ENCODE measurements around the gene HPSE2.

Gene HPSE2

DNA sequence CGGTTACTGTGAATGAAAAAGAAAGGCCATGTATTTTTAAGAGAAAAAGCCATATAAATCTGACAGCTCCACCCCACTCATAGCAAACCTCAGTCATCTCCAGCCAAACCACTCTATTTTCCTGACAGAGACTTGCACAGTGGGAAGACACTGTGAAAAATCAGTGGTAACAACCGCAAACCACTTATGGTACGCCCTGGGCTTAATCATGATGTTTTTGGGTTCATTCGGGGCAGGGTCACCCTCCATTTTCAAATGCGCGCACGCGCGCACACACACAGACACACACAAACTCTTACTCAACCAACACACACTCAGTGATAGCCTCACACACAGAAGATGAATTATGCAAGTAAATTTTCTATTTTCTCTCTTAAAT lies 706.9 kb downstream of the HPSE2 start:
- TF ChIP-seq, protein P1, sequence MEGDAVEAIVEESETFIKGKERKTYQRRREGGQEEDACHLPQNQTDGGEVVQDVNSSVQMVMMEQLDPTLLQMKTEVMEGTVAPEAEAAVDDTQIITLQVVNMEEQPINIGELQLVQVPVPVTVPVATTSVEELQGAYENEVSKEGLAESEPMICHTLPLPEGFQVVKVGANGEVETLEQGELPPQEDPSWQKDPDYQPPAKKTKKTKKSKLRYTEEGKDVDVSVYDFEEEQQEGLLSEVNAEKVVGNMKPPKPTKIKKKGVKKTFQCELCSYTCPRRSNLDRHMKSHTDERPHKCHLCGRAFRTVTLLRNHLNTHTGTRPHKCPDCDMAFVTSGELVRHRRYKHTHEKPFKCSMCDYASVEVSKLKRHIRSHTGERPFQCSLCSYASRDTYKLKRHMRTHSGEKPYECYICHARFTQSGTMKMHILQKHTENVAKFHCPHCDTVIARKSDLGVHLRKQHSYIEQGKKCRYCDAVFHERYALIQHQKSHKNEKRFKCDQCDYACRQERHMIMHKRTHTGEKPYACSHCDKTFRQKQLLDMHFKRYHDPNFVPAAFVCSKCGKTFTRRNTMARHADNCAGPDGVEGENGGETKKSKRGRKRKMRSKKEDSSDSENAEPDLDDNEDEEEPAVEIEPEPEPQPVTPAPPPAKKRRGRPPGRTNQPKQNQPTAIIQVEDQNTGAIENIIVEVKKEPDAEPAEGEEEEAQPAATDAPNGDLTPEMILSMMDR (conservative IDR thresholded peaks at IDR 0.05): no peak
- TF ChIP-seq ZFX (IDR thresholded peaks at IDR 0.05): no peak
- no peak overlapping the region for H3K27ac ChIP-seq

DNA sequence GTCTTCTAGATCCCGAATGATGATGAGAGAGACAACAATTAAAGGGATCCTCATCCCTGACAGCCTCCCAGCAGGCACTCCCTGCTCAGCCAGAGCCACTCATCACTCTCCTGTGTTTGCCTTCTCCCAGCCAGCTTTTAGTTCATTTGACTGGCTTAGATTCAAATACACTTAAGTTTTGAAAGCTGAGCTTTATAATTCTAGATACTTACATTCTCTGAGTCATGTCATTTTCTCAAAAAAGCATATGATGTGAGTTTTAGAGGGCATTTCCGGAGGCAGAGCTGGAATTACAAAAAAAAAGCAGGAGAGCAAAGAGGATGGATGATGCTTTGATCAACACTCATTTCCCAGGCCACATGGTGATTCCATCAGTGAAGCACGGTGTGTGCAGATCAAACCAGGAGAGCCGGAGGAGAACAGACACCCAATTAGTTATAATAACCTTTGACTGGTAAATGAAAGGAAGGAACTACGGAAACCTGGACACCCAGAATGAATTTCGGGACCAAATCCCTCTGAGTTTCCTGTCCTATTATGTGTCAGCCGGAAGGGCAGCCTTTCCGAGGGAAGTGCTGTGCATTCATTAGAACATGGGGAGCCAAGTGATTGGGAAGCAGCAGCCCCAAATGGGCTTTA lies 707.4 kb downstream of the HPSE2 start:
- TF ChIP-seq, protein P1 (conservative IDR thresholded peaks at IDR 0.05): no peak
- no peak for TF ChIP-seq ZFX (IDR thresholded peaks at IDR 0.05)
- no peak overlapping the region; the same call in 1 of the 2 replicates for H3K27ac ChIP-seq

- H3K27ac ChIP-seq: no peak overlapping the region
- TF ChIP-seq, protein P1 (conservative IDR thresholded peaks at IDR 0.05): no peak
- TF ChIP-seq ZFX (IDR thresholded peaks at IDR 0.05): no peak
Observed at GRCh38 chr10:98525969-98526368, 709.7 kb downstream of the HPSE2 start.

DNA sequence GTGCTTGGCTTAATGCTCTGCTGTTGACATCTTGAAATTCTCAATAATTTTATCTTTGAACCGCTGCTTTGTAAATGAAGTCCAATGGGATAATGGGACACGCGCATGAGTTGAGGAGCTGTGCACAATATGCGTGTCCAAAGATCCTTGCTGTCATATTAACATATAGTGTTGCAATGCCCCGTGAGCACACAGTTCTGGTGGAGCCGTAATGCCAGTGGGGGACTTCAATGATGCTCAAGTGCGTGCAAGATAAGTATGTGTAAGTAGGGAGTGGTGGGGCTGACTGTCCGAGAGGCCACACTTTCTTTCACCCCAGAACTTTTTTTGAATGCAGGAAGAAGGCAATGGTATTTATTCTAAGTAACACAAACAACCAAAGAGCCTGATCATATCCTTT lies 711.5 kb downstream of the HPSE2 start:
- H3K27ac ChIP-seq: no peak overlapping the region
- no peak for TF ChIP-seq ZFX (IDR thresholded peaks at IDR 0.05)
- TF ChIP-seq, protein P1 (conservative IDR thresholded peaks at IDR 0.05): no peak

- TF ChIP-seq, protein P1 (conservative IDR thresholded peaks at IDR 0.05): no peak
- TF ChIP-seq ZFX (IDR thresholded peaks at IDR 0.05): no peak
- H3K27ac ChIP-seq: no peak overlapping the region; the same call in 1 of the 2 replicates
Observed at GRCh38 chr10:98519841-98520240, 715.8 kb downstream of the HPSE2 start.

DNA sequence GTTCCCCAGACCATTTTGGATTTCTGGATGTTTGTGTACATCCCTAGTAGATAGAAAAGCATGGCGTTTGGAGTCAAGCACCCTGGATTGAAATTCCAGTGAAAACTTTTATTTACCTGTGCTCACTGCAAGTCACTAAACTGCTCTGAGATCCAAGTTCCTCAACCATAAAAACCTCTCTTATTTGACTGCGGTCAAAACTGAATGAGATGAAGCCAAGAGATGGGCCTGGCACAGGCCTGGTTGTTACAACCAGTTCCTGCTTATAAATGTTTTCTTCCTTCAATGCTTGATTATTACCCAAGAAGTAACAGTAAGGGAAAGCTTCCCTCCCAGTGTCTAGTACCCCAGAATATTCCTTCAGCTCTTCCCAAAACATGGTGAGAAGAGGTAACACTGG lies 718.0 kb downstream of the HPSE2 start:
- H3K27ac ChIP-seq: peak overlapping the region; percentile 73; the same call in 1 of the 2 replicates
- TF ChIP-seq, protein P1 (conservative IDR thresholded peaks at IDR 0.05): no peak
- TF ChIP-seq ZFX (IDR thresholded peaks at IDR 0.05): no peak

DNA sequence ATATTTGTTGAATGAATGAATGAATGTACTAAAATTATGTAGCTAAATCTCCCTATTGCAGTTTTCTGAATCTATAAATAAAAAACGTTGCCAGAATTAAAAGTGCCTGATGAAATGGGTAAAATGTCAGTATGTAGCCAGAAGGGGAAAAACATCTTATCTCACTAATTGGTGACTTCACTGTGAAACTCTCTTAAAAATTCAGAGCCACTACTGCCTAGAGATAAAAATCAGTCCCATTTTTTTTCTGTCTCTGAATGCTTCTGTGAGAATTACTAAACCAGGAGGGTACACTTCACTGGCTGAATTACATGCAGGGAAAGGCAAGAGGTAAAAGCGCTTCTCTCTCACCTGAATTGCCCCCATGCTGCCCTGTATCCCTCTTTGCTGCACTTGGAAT lies 719.3 kb downstream of the HPSE2 start:
- peak overlapping the region; percentile 73; the same call in 1 of the 2 replicates for H3K27ac ChIP-seq
- TF ChIP-seq, protein P1 (conservative IDR thresholded peaks at IDR 0.05): no peak
- no peak for TF ChIP-seq ZFX (IDR thresholded peaks at IDR 0.05)

Data from C4-2B (cell line).